ENCODE measurements around the gene GRIA3. TPM values are rescaled to one million over a fixed set of nuclear protein-coding genes. Genes with fewer than 3 reads are reported as not detected.

The GRIA3 gene
- total RNA-seq, 1 experiment from 2014 or later = 3.8 TPM

DNA sequence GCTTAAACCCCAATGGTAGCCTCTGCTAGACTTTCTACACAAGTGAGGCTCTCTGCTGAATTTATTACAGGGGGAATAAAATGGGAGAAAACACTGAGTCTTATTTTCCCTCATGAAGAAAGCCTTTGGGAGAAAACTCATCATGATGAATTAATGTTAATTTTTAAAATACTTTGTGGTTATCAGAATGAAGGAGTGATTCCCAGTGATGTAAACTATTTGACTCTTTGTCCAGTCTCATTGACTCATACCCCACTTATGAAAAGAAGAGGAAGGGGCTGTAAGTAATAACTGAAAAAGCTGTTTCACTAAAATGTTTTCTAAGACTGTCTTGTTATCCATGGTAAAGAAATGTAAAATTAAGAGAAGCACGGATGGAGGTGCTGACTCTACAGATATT, 208.8 kb downstream of the GRIA3 start:
- Mint-ChIP-seq H3K36me3 (peaks cover 5% of the 10 kb centered on the region; the same call in 1 of the 2 replicates), H3K4me3 (no peak overlapping the region), H3K27me3 (ENCODE audit: low read depth) (no peaks in the 10 kb centered on the region), H3K27ac (no peak overlapping the region), H3K9me3 (peaks cover 18% of the 10 kb centered on the region), H3K4me1 (peaks cover 4% of the 10 kb centered on the region; the same call in 1 of the 2 replicates)
- ATAC-seq = no peak
- CTCF ChIA-PET = no interaction called here
- no peak for DNase-seq (ENCODE audit: low spot score)
- TF ChIP-seq NFYB (CRISPR knock-in tag; conservative IDR thresholded peaks at IDR 0.05; ENCODE audit: low read depth) = no peak
- no peak for TF ChIP-seq ZNF263 (CRISPR knock-in tag; IDR thresholded peaks at IDR 0.05; ENCODE audit: low read depth)
- POLR2A ChIA-PET = no interaction called here

GRCh38 chrX:123399709-123400108, 215.6 kb downstream of the GRIA3 start:
- POLR2A ChIA-PET = no interaction called here
- Mint-ChIP-seq H3K27me3 (ENCODE audit: low read depth) (no peaks in the 10 kb centered on the region), H3K27ac (no peak overlapping the region), H3K4me3 (no peak overlapping the region), H3K36me3 (no peaks in the 10 kb centered on the region), H3K9me3 (no peaks in the 10 kb centered on the region), H3K4me1 (peaks cover 28% of the 10 kb centered on the region)
- CTCF ChIA-PET = no interaction called here
- DNase-seq (ENCODE audit: low spot score) (no peak), ATAC-seq (no peak)
- TF ChIP-seq TEAD4 (CRISPR knock-in tag; IDR thresholded peaks at IDR 0.05) = no peak
- TF ChIP-seq, protein P1, sequence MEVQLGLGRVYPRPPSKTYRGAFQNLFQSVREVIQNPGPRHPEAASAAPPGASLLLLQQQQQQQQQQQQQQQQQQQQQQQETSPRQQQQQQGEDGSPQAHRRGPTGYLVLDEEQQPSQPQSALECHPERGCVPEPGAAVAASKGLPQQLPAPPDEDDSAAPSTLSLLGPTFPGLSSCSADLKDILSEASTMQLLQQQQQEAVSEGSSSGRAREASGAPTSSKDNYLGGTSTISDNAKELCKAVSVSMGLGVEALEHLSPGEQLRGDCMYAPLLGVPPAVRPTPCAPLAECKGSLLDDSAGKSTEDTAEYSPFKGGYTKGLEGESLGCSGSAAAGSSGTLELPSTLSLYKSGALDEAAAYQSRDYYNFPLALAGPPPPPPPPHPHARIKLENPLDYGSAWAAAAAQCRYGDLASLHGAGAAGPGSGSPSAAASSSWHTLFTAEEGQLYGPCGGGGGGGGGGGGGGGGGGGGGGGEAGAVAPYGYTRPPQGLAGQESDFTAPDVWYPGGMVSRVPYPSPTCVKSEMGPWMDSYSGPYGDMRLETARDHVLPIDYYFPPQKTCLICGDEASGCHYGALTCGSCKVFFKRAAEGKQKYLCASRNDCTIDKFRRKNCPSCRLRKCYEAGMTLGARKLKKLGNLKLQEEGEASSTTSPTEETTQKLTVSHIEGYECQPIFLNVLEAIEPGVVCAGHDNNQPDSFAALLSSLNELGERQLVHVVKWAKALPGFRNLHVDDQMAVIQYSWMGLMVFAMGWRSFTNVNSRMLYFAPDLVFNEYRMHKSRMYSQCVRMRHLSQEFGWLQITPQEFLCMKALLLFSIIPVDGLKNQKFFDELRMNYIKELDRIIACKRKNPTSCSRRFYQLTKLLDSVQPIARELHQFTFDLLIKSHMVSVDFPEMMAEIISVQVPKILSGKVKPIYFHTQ (CRISPR knock-in tag; IDR thresholded peaks at IDR 0.05) = no peak
- TF ChIP-seq HMGA2 (CRISPR knock-in tag; IDR thresholded peaks at IDR 0.05) = no peak
- TF ChIP-seq JAZF1 (CRISPR knock-in tag; IDR thresholded peaks at IDR 0.05) = no peak
- no peak for TF ChIP-seq ZNF263 (CRISPR knock-in tag; IDR thresholded peaks at IDR 0.05; ENCODE audit: low read depth)
- TF ChIP-seq, protein P2, sequence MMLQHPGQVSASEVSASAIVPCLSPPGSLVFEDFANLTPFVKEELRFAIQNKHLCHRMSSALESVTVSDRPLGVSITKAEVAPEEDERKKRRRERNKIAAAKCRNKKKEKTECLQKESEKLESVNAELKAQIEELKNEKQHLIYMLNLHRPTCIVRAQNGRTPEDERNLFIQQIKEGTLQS (CRISPR knock-in tag; conservative IDR thresholded peaks at IDR 0.05) = no peak
- TF ChIP-seq GRHL2 (CRISPR knock-in tag; IDR thresholded peaks at IDR 0.05; ENCODE audit: insufficient replicate concordance, severe bottlenecking) = no peak
- no peak for TF ChIP-seq ETV6 (CRISPR knock-in tag; IDR thresholded peaks at IDR 0.05)
- TF ChIP-seq MAX (CRISPR knock-in tag; IDR thresholded peaks at IDR 0.05) = no peak

DNA sequence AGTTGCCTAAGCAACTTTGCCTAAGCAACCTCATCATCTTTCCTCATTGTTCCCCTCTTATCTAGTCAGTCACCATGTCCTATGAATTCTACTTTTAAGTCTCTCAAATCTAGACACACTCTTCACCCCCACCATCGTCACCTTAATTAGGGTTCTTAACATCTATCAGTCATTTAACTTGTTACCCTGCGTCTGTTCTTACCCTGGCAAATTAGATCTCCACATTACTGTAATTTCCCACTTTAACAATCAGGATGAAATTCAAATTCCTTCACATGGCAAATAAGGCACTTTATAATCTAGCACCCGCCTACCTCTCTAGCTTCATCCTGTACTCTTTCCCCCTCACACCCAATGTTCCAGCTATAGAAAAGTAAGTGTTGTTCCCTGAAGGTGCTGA, 221.2 kb downstream of the GRIA3 start:
- H3K36me3 Mint-ChIP-seq = no peaks in the 10 kb centered on the region
- H3K27ac Mint-ChIP-seq = no peak overlapping the region
- ATAC-seq (no peak), DNase-seq (ENCODE audit: low spot score) (no peak)
- CTCF ChIA-PET = no interaction called here
- no peak overlapping the region for H3K4me3 Mint-ChIP-seq
- H3K9me3 Mint-ChIP-seq = no peaks in the 10 kb centered on the region
- H3K27me3 Mint-ChIP-seq (ENCODE audit: low read depth) = no peaks in the 10 kb centered on the region; the same call in 1 of the 2 replicates
- peaks cover 25% of the 10 kb centered on the region for H3K4me1 Mint-ChIP-seq
- POLR2A ChIA-PET = no interaction called here
- no peak for TF ChIP-seq ZNF671 (CRISPR knock-in tag; IDR thresholded peaks at IDR 0.05)
- TF ChIP-seq, protein P3, sequence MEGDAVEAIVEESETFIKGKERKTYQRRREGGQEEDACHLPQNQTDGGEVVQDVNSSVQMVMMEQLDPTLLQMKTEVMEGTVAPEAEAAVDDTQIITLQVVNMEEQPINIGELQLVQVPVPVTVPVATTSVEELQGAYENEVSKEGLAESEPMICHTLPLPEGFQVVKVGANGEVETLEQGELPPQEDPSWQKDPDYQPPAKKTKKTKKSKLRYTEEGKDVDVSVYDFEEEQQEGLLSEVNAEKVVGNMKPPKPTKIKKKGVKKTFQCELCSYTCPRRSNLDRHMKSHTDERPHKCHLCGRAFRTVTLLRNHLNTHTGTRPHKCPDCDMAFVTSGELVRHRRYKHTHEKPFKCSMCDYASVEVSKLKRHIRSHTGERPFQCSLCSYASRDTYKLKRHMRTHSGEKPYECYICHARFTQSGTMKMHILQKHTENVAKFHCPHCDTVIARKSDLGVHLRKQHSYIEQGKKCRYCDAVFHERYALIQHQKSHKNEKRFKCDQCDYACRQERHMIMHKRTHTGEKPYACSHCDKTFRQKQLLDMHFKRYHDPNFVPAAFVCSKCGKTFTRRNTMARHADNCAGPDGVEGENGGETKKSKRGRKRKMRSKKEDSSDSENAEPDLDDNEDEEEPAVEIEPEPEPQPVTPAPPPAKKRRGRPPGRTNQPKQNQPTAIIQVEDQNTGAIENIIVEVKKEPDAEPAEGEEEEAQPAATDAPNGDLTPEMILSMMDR (IDR thresholded peaks at IDR 0.05) = no peak

GRCh38 chrX:123408821-123409737, 225.0 kb downstream of the GRIA3 start:
- Mint-ChIP-seq H3K9me3 (no peaks in the 10 kb centered on the region), H3K4me3 (no peak overlapping the region), H3K27ac (no peak overlapping the region), H3K27me3 (ENCODE audit: low read depth) (no peaks in the 10 kb centered on the region; the same call in 1 of the 2 replicates), H3K36me3 (no peaks in the 10 kb centered on the region), H3K4me1 (peaks cover 17% of the 10 kb centered on the region)
- ChIA-PET CTCF (no interaction called here), POLR2A (no interaction called here)
- no peak for DNase-seq (ENCODE audit: low spot score)
- ATAC-seq = no peak
- no peak for TF ChIP-seq PRRX2 (CRISPR knock-in tag; IDR thresholded peaks at IDR 0.05)
- no peak for TF ChIP-seq ZNF425 (CRISPR knock-in tag; conservative IDR thresholded peaks at IDR 0.05)
- TF ChIP-seq, protein P4, sequence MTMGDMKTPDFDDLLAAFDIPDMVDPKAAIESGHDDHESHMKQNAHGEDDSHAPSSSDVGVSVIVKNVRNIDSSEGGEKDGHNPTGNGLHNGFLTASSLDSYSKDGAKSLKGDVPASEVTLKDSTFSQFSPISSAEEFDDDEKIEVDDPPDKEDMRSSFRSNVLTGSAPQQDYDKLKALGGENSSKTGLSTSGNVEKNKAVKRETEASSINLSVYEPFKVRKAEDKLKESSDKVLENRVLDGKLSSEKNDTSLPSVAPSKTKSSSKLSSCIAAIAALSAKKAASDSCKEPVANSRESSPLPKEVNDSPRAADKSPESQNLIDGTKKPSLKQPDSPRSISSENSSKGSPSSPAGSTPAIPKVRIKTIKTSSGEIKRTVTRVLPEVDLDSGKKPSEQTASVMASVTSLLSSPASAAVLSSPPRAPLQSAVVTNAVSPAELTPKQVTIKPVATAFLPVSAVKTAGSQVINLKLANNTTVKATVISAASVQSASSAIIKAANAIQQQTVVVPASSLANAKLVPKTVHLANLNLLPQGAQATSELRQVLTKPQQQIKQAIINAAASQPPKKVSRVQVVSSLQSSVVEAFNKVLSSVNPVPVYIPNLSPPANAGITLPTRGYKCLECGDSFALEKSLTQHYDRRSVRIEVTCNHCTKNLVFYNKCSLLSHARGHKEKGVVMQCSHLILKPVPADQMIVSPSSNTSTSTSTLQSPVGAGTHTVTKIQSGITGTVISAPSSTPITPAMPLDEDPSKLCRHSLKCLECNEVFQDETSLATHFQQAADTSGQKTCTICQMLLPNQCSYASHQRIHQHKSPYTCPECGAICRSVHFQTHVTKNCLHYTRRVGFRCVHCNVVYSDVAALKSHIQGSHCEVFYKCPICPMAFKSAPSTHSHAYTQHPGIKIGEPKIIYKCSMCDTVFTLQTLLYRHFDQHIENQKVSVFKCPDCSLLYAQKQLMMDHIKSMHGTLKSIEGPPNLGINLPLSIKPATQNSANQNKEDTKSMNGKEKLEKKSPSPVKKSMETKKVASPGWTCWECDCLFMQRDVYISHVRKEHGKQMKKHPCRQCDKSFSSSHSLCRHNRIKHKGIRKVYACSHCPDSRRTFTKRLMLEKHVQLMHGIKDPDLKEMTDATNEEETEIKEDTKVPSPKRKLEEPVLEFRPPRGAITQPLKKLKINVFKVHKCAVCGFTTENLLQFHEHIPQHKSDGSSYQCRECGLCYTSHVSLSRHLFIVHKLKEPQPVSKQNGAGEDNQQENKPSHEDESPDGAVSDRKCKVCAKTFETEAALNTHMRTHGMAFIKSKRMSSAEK (CRISPR knock-in tag; IDR thresholded peaks at IDR 0.05; ENCODE audit: borderline replicate concordance) = no peak
